Measurements from ENCODE around the gene PDZRN3. TPM values are rescaled to one million over a fixed set of nuclear protein-coding genes. Genes with fewer than 3 reads are reported as not detected.

The PDZRN3 gene
- total and polyA plus RNA-seq, 5 donors from 2014 or later: not detected

- no peaks in the 10 kb centered on the region for H3K4me1 ChIP-seq (ENCODE audit: control insufficient read depth, insufficient read depth, low read length, poor library complexity, severe bottlenecking)
- ATAC-seq (ENCODE audit: low read depth in 2 of 2) (no peak), DNase-seq (no peak)
- Mint-ChIP-seq H3K27ac (no peak overlapping the region), H3K9me3 (peaks cover 0 to 2% (median 0%) of the 10 kb centered on the region in 7 donors), H3K27me3 (no peaks in the 10 kb centered on the region), H3K4me3 (no peak overlapping the region), H3K36me3 (no peaks in the 10 kb centered on the region), H3K4me1 (no peaks in the 10 kb centered on the region)
- no peaks in the 10 kb centered on the region for H3K9me3 ChIP-seq (ENCODE audit: control insufficient read depth in 2 of 2, low read length in 2 of 2)
- no peak overlapping the region for H3K27ac ChIP-seq (ENCODE audit: insufficient read depth, low read length, poor library complexity, severe bottlenecking)
- no peaks in the 10 kb centered on the region for H3K27me3 ChIP-seq (ENCODE audit: control insufficient read depth, insufficient read depth, low read length)
- no peak overlapping the region for H3K4me3 ChIP-seq (ENCODE audit: low read depth, low read length)
- H3K36me3 ChIP-seq (ENCODE audit: control insufficient read depth, insufficient read depth, low read length): no peaks in the 10 kb centered on the region
Observed at GRCh38 chr3:73393005-73393404, 231.7 kb downstream of the PDZRN3 start.

GRCh38 chr3:73391984-73392383, 232.8 kb downstream of the PDZRN3 start:
- no peaks in the 10 kb centered on the region for H3K4me1 Mint-ChIP-seq
- no peak for DNase-seq
- Histone ChIP-seq H3K4me1 (ENCODE audit: control insufficient read depth, insufficient read depth, low read length, poor library complexity, severe bottlenecking) (no peaks in the 10 kb centered on the region), H3K4me3 (ENCODE audit: low read depth, low read length) (no peak overlapping the region), H3K27me3 (ENCODE audit: control insufficient read depth, insufficient read depth, low read length) (no peaks in the 10 kb centered on the region), H3K27ac (ENCODE audit: insufficient read depth, low read length, poor library complexity, severe bottlenecking) (no peak overlapping the region), H3K36me3 (ENCODE audit: control insufficient read depth, insufficient read depth, low read length) (no peaks in the 10 kb centered on the region), H3K9me3 (ENCODE audit: control insufficient read depth in 2 of 2, low read length in 2 of 2) (no peaks in the 10 kb centered on the region)
- no peaks in the 10 kb centered on the region for H3K36me3 Mint-ChIP-seq
- H3K27me3 Mint-ChIP-seq: no peaks in the 10 kb centered on the region
- H3K27ac Mint-ChIP-seq: no peak overlapping the region
- H3K9me3 Mint-ChIP-seq: peaks cover 0 to 3% (median 0%) of the 10 kb centered on the region in 7 donors
- no peak for ATAC-seq (ENCODE audit: low read depth in 2 of 2)
- peak overlapping the region in 1 of 4 donors; percentile 39 for H3K4me3 Mint-ChIP-seq

GRCh38 chr3:73389928-73390327, 234.8 kb downstream of the PDZRN3 start:
- no peak overlapping the region for H3K27ac Mint-ChIP-seq
- Histone ChIP-seq H3K27me3 (ENCODE audit: control insufficient read depth, insufficient read depth, low read length) (no peaks in the 10 kb centered on the region), H3K36me3 (ENCODE audit: control insufficient read depth, insufficient read depth, low read length) (no peaks in the 10 kb centered on the region), H3K27ac (ENCODE audit: insufficient read depth, low read length, poor library complexity, severe bottlenecking) (no peak overlapping the region), H3K9me3 (ENCODE audit: control insufficient read depth in 2 of 2, low read length in 2 of 2) (no peaks in the 10 kb centered on the region), H3K4me1 (ENCODE audit: control insufficient read depth, insufficient read depth, low read length, poor library complexity, severe bottlenecking) (no peaks in the 10 kb centered on the region), H3K4me3 (ENCODE audit: low read depth, low read length) (no peak overlapping the region)
- H3K36me3 Mint-ChIP-seq: no peaks in the 10 kb centered on the region
- ATAC-seq (ENCODE audit: low read depth in 2 of 2): no peak
- H3K4me1 Mint-ChIP-seq: no peaks in the 10 kb centered on the region
- no peaks in the 10 kb centered on the region for H3K27me3 Mint-ChIP-seq
- peaks cover 0 to 4% (median 0%) of the 10 kb centered on the region in 7 donors for H3K9me3 Mint-ChIP-seq
- DNase-seq: no peak
- H3K4me3 Mint-ChIP-seq: no peak overlapping the region

GRCh38 chr3:73389117-73389813, 235.5 kb downstream of the PDZRN3 start:
- Histone ChIP-seq H3K9me3 (ENCODE audit: control insufficient read depth in 2 of 2, low read length in 2 of 2) (no peaks in the 10 kb centered on the region), H3K36me3 (ENCODE audit: control insufficient read depth, insufficient read depth, low read length) (no peaks in the 10 kb centered on the region), H3K27ac (ENCODE audit: insufficient read depth, low read length, poor library complexity, severe bottlenecking) (no peak overlapping the region), H3K4me3 (ENCODE audit: low read depth, low read length) (no peak overlapping the region), H3K27me3 (ENCODE audit: control insufficient read depth, insufficient read depth, low read length) (no peaks in the 10 kb centered on the region), H3K4me1 (ENCODE audit: control insufficient read depth, insufficient read depth, low read length, poor library complexity, severe bottlenecking) (no peaks in the 10 kb centered on the region)
- ATAC-seq (ENCODE audit: low read depth in 2 of 2): no peak
- H3K4me1 Mint-ChIP-seq: no peaks in the 10 kb centered on the region
- H3K27ac Mint-ChIP-seq: no peak overlapping the region
- no peak for DNase-seq
- H3K36me3 Mint-ChIP-seq: no peaks in the 10 kb centered on the region
- peaks cover 0 to 4% (median 0%) of the 10 kb centered on the region in 7 donors for H3K9me3 Mint-ChIP-seq
- H3K4me3 Mint-ChIP-seq: no peak overlapping the region
- no peaks in the 10 kb centered on the region for H3K27me3 Mint-ChIP-seq

GRCh38 chr3:73385568-73385967, 239.2 kb downstream of the PDZRN3 start:
- H3K27me3 ChIP-seq (ENCODE audit: control insufficient read depth, insufficient read depth, low read length): no peaks in the 10 kb centered on the region
- H3K9me3 Mint-ChIP-seq: peaks cover 0 to 5% (median 5%) of the 10 kb centered on the region in 7 donors
- H3K27me3 Mint-ChIP-seq: no peaks in the 10 kb centered on the region
- no peaks in the 10 kb centered on the region for H3K36me3 Mint-ChIP-seq
- H3K27ac ChIP-seq (ENCODE audit: insufficient read depth, low read length, poor library complexity, severe bottlenecking): no peak overlapping the region
- H3K4me1 Mint-ChIP-seq: no peaks in the 10 kb centered on the region
- H3K27ac Mint-ChIP-seq: no peak overlapping the region
- no peaks in the 10 kb centered on the region for H3K9me3 ChIP-seq (ENCODE audit: control insufficient read depth in 2 of 2, low read length in 2 of 2)
- DNase-seq (no peak), ATAC-seq (ENCODE audit: low read depth in 2 of 2) (no peak)
- H3K36me3 ChIP-seq (ENCODE audit: control insufficient read depth, insufficient read depth, low read length): no peaks in the 10 kb centered on the region
- H3K4me3 ChIP-seq (ENCODE audit: low read depth, low read length): no peak overlapping the region
- H3K4me1 ChIP-seq (ENCODE audit: control insufficient read depth, insufficient read depth, low read length, poor library complexity, severe bottlenecking): no peaks in the 10 kb centered on the region
- H3K4me3 Mint-ChIP-seq: no peak overlapping the region

- Mint-ChIP-seq H3K27ac (no peak overlapping the region), H3K9me3 (peaks cover 0 to 5% (median 5%) of the 10 kb centered on the region in 7 donors), H3K27me3 (no peaks in the 10 kb centered on the region), H3K4me3 (no peak overlapping the region), H3K4me1 (no peaks in the 10 kb centered on the region), H3K36me3 (no peaks in the 10 kb centered on the region)
- H3K27ac ChIP-seq (ENCODE audit: insufficient read depth, low read length, poor library complexity, severe bottlenecking): no peak overlapping the region
- no peaks in the 10 kb centered on the region for H3K9me3 ChIP-seq (ENCODE audit: control insufficient read depth in 2 of 2, low read length in 2 of 2)
- DNase-seq (no peak), ATAC-seq (ENCODE audit: low read depth in 2 of 2) (no peak)
- no peak overlapping the region for H3K4me3 ChIP-seq (ENCODE audit: low read depth, low read length)
- no peaks in the 10 kb centered on the region for H3K36me3 ChIP-seq (ENCODE audit: control insufficient read depth, insufficient read depth, low read length)
- H3K4me1 ChIP-seq (ENCODE audit: control insufficient read depth, insufficient read depth, low read length, poor library complexity, severe bottlenecking): no peaks in the 10 kb centered on the region
- H3K27me3 ChIP-seq (ENCODE audit: control insufficient read depth, insufficient read depth, low read length): no peaks in the 10 kb centered on the region
Observed at GRCh38 chr3:73384091-73384906, 240.4 kb downstream of the PDZRN3 start.

- Histone ChIP-seq H3K4me3 (ENCODE audit: low read depth, low read length) (no peak overlapping the region), H3K27me3 (ENCODE audit: control insufficient read depth, insufficient read depth, low read length) (no peaks in the 10 kb centered on the region), H3K36me3 (ENCODE audit: control insufficient read depth, insufficient read depth, low read length) (no peaks in the 10 kb centered on the region), H3K27ac (ENCODE audit: insufficient read depth, low read length, poor library complexity, severe bottlenecking) (no peak overlapping the region), H3K9me3 (ENCODE audit: control insufficient read depth in 2 of 2, low read length in 2 of 2) (no peaks in the 10 kb centered on the region), H3K4me1 (ENCODE audit: control insufficient read depth, insufficient read depth, low read length, poor library complexity, severe bottlenecking) (no peaks in the 10 kb centered on the region)
- Mint-ChIP-seq H3K4me3 (no peak overlapping the region), H3K4me1 (no peaks in the 10 kb centered on the region), H3K9me3 (peaks cover 0 to 5% (median 4%) of the 10 kb centered on the region in 7 donors), H3K36me3 (no peaks in the 10 kb centered on the region), H3K27ac (no peak overlapping the region), H3K27me3 (no peaks in the 10 kb centered on the region)
- ATAC-seq (ENCODE audit: low read depth in 2 of 2): no peak
- no peak for DNase-seq
Observed at GRCh38 chr3:73383470-73384049, 241.2 kb downstream of the PDZRN3 start.
